Measurements from ENCODE around the gene MGAT3.

- TF ChIP-seq CTCF (IDR thresholded peaks at IDR 0.05) (peak; percentile 60 to 87 (median 64)), POLR2AphosphoS5 (IDR thresholded peaks at IDR 0.05) (peak in 1 of 2 donors; percentile 39), POLR2A (IDR thresholded peaks at IDR 0.05; ENCODE audit: low read depth) (no peak)
Measured at GRCh38 chr22:39496131-39496838, 39.5 kb downstream of the MGAT3 start.
